IPS DF 19.7 (cell line): ENCODE results near the gene LMNB1.
"Not testable (repeated sequence)": the region's sequence is repeated elsewhere in the genome, so short reads cannot be mapped to it uniquely, and the experiment has no call there.

ENCODE experiments used
- DNase-seq: peaks from one replicate; pipeline ENCODE4 v3.0.0-alpha.2; 2013; ENCODE audit warnings: low read depth, low spot score

The LMNB1 gene, protein sequence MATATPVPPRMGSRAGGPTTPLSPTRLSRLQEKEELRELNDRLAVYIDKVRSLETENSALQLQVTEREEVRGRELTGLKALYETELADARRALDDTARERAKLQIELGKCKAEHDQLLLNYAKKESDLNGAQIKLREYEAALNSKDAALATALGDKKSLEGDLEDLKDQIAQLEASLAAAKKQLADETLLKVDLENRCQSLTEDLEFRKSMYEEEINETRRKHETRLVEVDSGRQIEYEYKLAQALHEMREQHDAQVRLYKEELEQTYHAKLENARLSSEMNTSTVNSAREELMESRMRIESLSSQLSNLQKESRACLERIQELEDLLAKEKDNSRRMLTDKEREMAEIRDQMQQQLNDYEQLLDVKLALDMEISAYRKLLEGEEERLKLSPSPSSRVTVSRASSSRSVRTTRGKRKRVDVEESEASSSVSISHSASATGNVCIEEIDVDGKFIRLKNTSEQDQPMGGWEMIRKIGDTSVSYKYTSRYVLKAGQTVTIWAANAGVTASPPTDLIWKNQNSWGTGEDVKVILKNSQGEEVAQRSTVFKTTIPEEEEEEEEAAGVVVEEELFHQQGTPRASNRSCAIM

GRCh38 chr5:126776499-126777256, at the start of gene LMNB1:
LMNB1 (plus strand) TSS chr5:126777136; CDS start chr5:126777509, 373 bp downstream.
- DNase-seq, result peak; percentile 77

DNA sequence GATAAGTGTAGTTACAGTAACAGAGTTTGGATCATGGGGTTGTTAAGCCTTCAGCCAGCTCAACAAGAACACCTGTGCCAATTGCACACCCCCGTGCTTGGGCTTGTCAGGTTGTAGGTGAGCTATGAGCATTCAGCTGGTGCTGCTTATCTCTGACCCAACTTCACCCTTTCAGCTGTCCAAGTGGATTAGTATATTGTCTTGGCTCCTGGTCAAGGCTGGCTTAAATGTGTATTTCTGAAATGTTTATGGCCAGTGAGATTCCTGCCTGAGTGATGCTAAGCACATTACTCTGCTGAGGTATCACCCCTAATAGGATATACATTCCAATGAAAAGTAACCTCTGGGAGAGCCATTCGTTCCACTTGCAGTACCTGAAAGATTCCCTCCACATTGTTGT, 44.2 kb upstream of the LMNB1 start:
- DNase-seq, result no peak

- DNase-seq, result not testable (repeated sequence)
Measured at GRCh38 chr5:126734573-126734972, 42.4 kb upstream of the LMNB1 start.

GRCh38 chr5:126736141-126736540, 40.8 kb upstream of the LMNB1 start:
- DNase-seq, result no peak

DNA sequence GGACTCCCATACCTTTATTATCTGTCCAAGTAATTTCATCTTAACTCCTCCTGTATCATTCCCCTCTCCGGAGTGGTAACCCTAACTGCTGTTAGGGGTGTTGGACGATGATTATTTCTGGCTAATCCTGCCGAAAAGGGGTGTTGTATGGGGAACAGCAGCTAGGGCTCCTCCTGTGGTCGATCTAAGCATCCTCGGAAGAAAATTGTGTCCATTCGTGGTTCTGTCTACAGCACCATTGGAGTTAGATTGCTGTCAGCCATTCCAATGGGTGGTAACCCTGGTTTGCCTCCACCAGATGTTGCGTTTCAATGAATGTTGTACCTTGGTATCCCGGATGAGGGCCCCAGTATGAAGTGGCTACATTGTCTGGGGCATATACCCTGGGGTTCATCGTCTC, 35.6 kb upstream of the LMNB1 start:
- no peak for DNase-seq

- no peak for DNase-seq
Measured at GRCh38 chr5:126742425-126742824, 34.5 kb upstream of the LMNB1 start.

GRCh38 chr5:126744836-126745235, 32.1 kb upstream of the LMNB1 start:
- no peak for DNase-seq

DNA sequence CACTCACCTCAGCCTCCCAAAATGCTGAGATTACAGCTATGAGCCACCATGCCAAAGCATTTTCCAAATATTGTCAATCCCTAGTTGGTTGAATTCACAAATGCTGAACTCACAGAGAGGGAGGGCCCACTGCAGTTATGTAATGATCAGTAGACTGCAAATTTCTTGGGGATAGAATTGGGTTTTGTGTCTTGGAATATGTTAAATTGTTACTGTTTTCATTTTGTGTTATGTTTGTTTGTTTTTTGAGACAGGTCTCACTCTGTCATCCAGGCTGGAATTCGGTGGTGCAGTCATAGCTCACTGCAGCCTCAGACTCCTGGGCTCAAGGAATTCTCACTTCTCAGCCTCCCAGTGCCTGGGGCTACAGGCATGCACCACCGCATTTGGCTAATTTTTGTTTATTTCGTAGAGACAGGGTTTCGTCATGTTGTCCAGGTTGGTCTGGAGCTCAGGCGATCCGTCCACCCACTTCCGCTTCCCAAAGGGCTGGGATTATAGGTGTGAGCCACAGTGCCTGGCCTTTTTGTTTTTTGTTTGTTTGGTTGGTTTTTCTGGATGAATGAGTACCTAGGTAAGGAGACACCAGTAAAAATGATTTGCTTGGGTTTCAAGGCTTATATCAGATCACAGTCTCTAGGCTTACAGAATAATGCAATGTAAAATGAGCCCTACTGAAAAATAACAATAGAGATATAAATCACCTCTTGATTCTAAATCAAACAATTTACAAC, 31.5 kb upstream of the LMNB1 start:
- no peak for DNase-seq

DNA sequence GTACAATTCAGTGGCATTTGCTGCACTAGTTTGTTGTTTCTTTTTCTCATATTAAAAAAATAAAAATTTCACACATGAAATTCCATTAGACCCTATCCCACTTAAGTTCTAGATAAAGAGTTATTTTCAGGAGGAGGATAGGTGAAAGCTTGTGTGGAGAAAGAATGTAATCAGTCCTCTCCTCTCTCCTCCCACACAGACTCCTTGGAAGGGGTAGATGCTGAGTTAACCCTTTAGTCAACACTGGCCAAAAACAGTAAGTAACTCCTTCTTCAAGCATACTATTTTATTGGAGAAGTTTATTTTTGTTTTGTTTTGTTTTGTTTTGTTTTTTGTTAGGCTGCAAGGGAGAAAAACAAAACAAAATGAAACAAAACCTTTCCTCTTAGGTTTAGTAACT, 30.6 kb upstream of the LMNB1 start:
- DNase-seq, result no peak

GRCh38 chr5:126752081-126752785, 24.7 kb upstream of the LMNB1 start:
- DNase-seq, result no peak

DNA sequence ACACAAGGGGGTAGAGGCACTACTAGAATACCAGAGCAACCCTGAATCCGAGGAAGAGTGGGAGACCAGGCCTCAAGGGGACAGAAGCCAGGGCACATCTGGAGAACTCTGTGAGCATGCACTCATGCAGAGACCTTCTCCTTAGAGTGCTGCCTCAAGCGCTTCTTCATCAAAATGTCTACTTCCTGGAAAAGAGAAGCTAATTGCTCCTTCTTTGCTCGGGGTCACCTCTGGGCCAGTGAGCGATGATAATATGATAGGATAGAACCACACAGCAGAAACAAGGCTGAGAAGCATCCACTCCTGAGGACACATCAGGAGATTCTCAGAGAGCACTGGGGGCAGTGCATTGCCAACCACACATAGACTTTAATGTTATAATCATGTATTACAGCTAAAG, 23.7 kb upstream of the LMNB1 start:
- no peak for DNase-seq

GRCh38 chr5:126754609-126755008, 22.3 kb upstream of the LMNB1 start:
- DNase-seq, result no peak

GRCh38 chr5:126755593-126755992, 21.3 kb upstream of the LMNB1 start:
- DNase-seq, result no peak

DNA sequence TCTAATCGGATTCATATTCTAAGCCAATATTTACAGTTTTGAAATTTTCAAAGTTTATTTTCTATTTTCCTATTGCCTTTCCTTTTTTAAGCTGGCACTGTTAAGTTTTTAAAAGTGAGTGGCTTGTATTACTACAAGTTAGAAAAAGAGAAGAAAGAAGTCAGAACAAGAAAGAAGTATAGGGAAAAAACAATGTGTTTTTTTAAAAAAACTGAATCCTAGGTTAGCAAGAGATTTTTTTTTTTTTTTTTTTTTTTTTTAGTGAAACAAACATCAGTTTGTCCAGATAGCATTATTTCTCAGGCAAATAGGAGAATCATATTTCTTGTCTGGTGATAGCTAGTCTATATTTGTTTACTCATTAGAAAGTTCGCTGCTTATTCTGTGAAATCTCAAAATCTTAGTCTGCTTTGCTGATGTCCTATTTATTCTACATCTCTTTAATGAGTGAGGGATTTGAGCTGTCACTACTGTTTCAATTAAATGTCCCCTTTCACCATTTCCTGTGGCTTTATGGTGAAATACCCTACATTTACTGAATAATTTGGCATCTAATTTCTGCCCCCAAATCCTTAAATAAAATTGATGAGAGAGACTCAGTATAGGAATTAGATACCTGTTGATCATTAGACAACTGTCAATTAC, 19.1 kb upstream of the LMNB1 start:
- no peak for DNase-seq

GRCh38 chr5:126763371-126763770, 13.6 kb upstream of the LMNB1 start:
- no peak for DNase-seq

- DNase-seq, result no peak
Measured at GRCh38 chr5:126769703-126770102, 7.2 kb upstream of the LMNB1 start.

GRCh38 chr5:126773536-126773935, 3.4 kb upstream of the LMNB1 start:
- not testable (repeated sequence) for DNase-seq

DNA sequence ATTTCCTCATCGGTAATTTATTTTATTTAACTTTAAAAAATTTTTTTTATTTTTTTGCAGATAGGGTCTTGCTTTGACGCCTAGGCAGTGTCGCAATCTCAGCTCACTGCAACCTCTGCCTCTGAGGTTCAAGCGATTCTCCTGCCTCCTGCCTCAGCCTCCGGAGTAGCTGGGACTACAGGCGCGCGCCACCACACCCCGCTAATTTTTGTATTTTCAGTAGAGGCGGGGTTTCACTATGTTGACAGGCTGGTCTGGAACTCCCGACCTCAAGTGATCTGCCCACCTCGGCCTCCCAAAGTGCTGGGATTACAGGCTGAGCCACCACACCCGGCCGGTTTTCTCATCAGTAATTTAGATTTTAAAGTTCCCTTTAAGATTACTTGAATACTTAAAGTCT, 2.3 kb upstream of the LMNB1 start:
- DNase-seq, result not testable (repeated sequence)

DNA sequence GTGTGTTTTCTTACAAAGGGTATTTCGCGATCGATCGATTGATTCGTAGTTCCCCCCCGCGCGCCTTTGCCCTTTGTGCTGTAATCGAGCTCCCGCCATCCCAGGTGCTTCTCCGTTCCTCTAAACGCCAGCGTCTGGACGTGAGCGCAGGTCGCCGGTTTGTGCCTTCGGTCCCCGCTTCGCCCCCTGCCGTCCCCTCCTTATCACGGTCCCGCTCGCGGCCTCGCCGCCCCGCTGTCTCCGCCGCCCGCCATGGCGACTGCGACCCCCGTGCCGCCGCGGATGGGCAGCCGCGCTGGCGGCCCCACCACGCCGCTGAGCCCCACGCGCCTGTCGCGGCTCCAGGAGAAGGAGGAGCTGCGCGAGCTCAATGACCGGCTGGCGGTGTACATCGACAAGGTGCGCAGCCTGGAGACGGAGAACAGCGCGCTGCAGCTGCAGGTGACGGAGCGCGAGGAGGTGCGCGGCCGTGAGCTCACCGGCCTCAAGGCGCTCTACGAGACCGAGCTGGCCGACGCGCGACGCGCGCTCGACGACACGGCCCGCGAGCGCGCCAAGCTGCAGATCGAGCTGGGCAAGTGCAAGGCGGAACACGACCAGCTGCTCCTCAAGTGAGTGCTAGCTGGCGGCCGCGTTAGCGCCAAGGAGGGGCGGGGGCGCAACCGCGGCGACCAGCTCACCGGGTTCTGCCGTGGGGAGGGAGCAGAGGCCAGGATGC, 480 bp downstream of the LMNB1 start:
- no peak for DNase-seq
